ENCODE data around the gene ZC2HC1B. TPM values are rescaled to one million over a fixed set of nuclear protein-coding genes. Genes with fewer than 3 reads are reported as not detected.

The ZC2HC1B gene
- total RNA-seq, 1 experiment from 2014 or later = not detected

DNA sequence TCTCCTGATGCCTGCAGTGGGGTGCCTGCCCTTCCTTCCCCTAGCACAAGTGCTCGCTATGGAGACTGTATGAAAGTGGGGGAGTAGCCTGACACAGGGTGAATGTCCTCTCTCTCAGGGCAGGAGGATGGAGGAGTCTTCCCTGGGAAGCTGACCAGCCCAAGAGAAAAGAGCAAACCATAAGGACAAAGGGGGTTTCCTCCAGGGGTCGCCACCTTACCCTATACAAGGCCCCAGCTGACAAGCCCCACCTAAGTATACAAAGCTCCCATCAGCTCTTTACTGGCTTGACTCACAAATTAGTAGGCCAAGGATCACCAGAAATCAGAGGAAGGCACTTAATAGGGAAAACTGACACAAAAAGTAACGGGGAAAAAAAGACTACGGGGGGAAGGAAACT, 89.6 kb downstream of the ZC2HC1B start:
- intact Hi-C loops (cut with micrococcal nuclease) = no loop called here
- POLR2A ChIA-PET = interaction anchor here (0.9 kb wide), 1 partner anchor 13 kb away, joined by 3 read pairs; no protein-coding TSS in a partner anchor
- BruUV-seq (replicated peaks) = no TSS peak
- TF ChIP-seq CTCF (IDR thresholded peaks at IDR 0.05; ENCODE audit: unreplicated experiment) = no peak
- peaks cover 3% of the 10 kb centered on the region for H3K36me3 Mint-ChIP-seq (ENCODE audit: insufficient read depth, unreplicated experiment)
- no peaks in the 10 kb centered on the region for H3K27me3 Mint-ChIP-seq (ENCODE audit: insufficient read depth, unreplicated experiment)
- H3K27ac Mint-ChIP-seq (ENCODE audit: low read depth, unreplicated experiment) = no peak overlapping the region
- no peak overlapping the region for H3K4me3 Mint-ChIP-seq (ENCODE audit: unreplicated experiment)
- DNase-seq (ENCODE audit: unreplicated experiment) = no peak
- H3K4me1 Mint-ChIP-seq (ENCODE audit: insufficient read depth, unreplicated experiment) = no peaks in the 10 kb centered on the region
- CTCF ChIA-PET = interaction anchor here (1.2 to 5.0 kb wide), 3 partner anchors 10 to 16 kb away, joined by 3 to 21 read pairs (median 11); no protein-coding TSS in a partner anchor
- no peaks in the 10 kb centered on the region for H3K9me3 Mint-ChIP-seq (ENCODE audit: unreplicated experiment)

DNA sequence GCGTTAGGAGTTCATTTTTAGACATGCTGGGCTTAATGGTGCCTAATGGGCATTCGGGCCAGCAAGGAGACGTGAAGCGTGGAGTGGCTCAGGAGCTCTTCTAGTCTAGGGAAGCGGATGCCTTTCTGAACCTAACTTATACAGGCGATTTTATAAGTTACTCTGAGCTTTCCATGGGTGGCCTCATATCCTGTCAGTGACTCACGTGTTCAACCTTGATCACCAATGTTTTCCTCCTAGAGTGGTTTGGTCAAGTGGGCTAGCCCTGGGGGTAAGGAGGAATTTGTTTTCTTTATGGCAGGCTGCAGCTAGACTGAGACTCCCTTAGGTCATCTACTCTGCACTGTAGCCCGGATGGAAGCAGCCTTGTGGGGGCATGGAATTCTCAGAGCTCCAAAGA, 91.7 kb downstream of the ZC2HC1B start:
- CTCF ChIA-PET = interaction anchor here (5.0 kb wide), 1 partner anchor 16 kb away, joined by 21 read pairs; no protein-coding TSS in a partner anchor
- BruUV-seq (replicated peaks) = no TSS peak

DNA sequence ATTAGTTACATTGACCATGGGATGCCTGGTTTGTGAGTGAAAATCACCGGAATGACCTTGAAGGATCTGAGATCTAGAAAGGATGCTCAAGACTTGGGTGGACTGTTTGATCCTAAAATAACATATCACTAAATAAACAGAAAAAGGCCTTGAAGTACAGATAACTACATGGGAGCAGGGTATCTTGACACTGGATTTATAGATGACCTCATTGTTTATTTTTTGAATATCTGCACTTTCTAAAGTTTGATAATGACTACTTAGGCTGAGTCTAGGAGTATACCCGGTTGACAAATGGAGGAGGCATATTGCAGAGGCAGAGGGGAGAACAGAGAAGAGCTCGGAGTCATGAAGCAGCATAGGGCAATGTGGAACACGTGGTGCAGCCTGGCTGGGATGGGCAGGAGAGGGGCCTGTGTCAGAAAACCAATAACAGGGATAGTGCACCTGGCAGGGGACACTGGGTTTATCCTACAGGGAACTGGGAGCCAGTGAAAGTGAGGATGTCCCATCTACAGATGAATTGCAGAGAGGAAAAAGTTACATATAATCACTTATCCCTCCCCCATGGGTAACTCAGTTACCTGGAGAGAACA, 93.5 kb downstream of the ZC2HC1B start:
- Mint-ChIP-seq H3K36me3 (ENCODE audit: insufficient read depth, unreplicated experiment) (no peaks in the 10 kb centered on the region), H3K27me3 (ENCODE audit: insufficient read depth, unreplicated experiment) (no peaks in the 10 kb centered on the region), H3K9me3 (ENCODE audit: unreplicated experiment) (no peaks in the 10 kb centered on the region), H3K27ac (ENCODE audit: low read depth, unreplicated experiment) (no peak overlapping the region), H3K4me3 (ENCODE audit: unreplicated experiment) (no peak overlapping the region), H3K4me1 (ENCODE audit: insufficient read depth, unreplicated experiment) (no peaks in the 10 kb centered on the region)
- ChIA-PET POLR2A (interaction anchor here (0.6 kb wide), 1 partner anchor 1633 kb away, joined by 3 read pairs; no protein-coding TSS in a partner anchor), CTCF (interaction anchor here (0.6 to 3.0 kb wide), 3 partner anchors 18 to 38 kb away, joined by 3 to 13 read pairs (median 4); no protein-coding TSS in a partner anchor)
- intact Hi-C loops (cut with micrococcal nuclease) = no loop called here
- no peak for DNase-seq (ENCODE audit: unreplicated experiment)
- no peak for TF ChIP-seq CTCF (IDR thresholded peaks at IDR 0.05; ENCODE audit: unreplicated experiment)
- BruUV-seq (replicated peaks) = no TSS peak

More for the DNA sequence above, 91.7 kb downstream of the ZC2HC1B start:
- no peak for DNase-seq (ENCODE audit: unreplicated experiment)
- Mint-ChIP-seq H3K4me1 (ENCODE audit: insufficient read depth, unreplicated experiment) (no peaks in the 10 kb centered on the region), H3K27ac (ENCODE audit: low read depth, unreplicated experiment) (no peak overlapping the region), H3K27me3 (ENCODE audit: insufficient read depth, unreplicated experiment) (no peaks in the 10 kb centered on the region), H3K4me3 (ENCODE audit: unreplicated experiment) (no peak overlapping the region), H3K36me3 (ENCODE audit: insufficient read depth, unreplicated experiment) (no peaks in the 10 kb centered on the region), H3K9me3 (ENCODE audit: unreplicated experiment) (no peaks in the 10 kb centered on the region)
- intact Hi-C loops (cut with micrococcal nuclease) = no loop called here
- no peak for TF ChIP-seq CTCF (IDR thresholded peaks at IDR 0.05; ENCODE audit: unreplicated experiment)
- POLR2A ChIA-PET = no interaction called here

- no peak for TF ChIP-seq CTCF (IDR thresholded peaks at IDR 0.05; ENCODE audit: unreplicated experiment)
- intact Hi-C loops (cut with micrococcal nuclease) = no loop called here
- Mint-ChIP-seq H3K27me3 (ENCODE audit: insufficient read depth, unreplicated experiment) (no peaks in the 10 kb centered on the region), H3K36me3 (ENCODE audit: insufficient read depth, unreplicated experiment) (no peaks in the 10 kb centered on the region), H3K9me3 (ENCODE audit: unreplicated experiment) (no peaks in the 10 kb centered on the region), H3K4me1 (ENCODE audit: insufficient read depth, unreplicated experiment) (no peaks in the 10 kb centered on the region), H3K27ac (ENCODE audit: low read depth, unreplicated experiment) (no peak overlapping the region), H3K4me3 (ENCODE audit: unreplicated experiment) (no peak overlapping the region)
- ChIA-PET CTCF (interaction anchor here (3.0 kb wide), 1 partner anchor 19 kb away, joined by 13 read pairs; no protein-coding TSS in a partner anchor), POLR2A (interaction anchor here (0.6 to 0.7 kb wide), 2 partner anchors 235 to 385 kb away, joined by 3 to 5 read pairs; no protein-coding TSS in a partner anchor)
- DNase-seq (ENCODE audit: unreplicated experiment) = no peak
- BruUV-seq (replicated peaks) = no TSS peak
Observed at GRCh38 chr6:143958839-143959399, 94.6 kb downstream of the ZC2HC1B start.
